Immature natural killer cell (primary cell): ENCODE data around the gene TEKTIP1. TPM values are rescaled to one million over a fixed set of nuclear protein-coding genes. Genes with fewer than 3 reads are reported as not detected.
A peak's percentile ranks its signal among the peaks of the same experiment; 100 is the strongest.

Experiments
- DNase-seq, 3 donors: peaks; one replicate each; pipeline ENCODE4 v3.0.0; 2022; ENCODE audit warnings: mixed read lengths in 1 of 3
- H3K27ac Mint-ChIP-seq, 6 donors: one replicate each; pipeline ENCODE4 v1.8.0; 2020; ENCODE audit warnings: mixed read lengths in 6 of 6, mild to moderate bottlenecking in 5 of 6, inconsistent platforms in 4 of 6, moderate library complexity in 3 of 6
- H3K27me3 Mint-ChIP-seq, 3 donors: one replicate each; pipeline ENCODE4 v1.8.0; 2020 to 2021; ENCODE audit warnings: low read depth in 3 of 3, mild to moderate bottlenecking in 3 of 3, mixed read lengths in 3 of 3, moderate library complexity in 3 of 3, inconsistent platforms in 1 of 3
- H3K36me3 Mint-ChIP-seq, 3 donors: one replicate each; pipeline ENCODE4 v1.8.0; 2020; ENCODE audit warnings: mixed read lengths in 3 of 3, inconsistent platforms in 2 of 3, mild to moderate bottlenecking in 2 of 3
- H3K4me1 Mint-ChIP-seq, 2 donors: one replicate each; pipeline ENCODE4 v1.8.0; 2020; ENCODE audit warnings: inconsistent platforms in 2 of 2, mild to moderate bottlenecking in 2 of 2, mixed read lengths in 2 of 2, moderate library complexity in 1 of 2
- H3K4me3 Mint-ChIP-seq, 5 donors: one replicate each; pipeline ENCODE4 v1.8.0; 2020; ENCODE audit warnings: mild to moderate bottlenecking in 5 of 5, mixed read lengths in 5 of 5, inconsistent platforms in 3 of 5, moderate library complexity in 3 of 5
- H3K9me3 Mint-ChIP-seq, 6 donors: one replicate each; pipeline ENCODE4 v1.8.0; 2020; ENCODE audit warnings: mild to moderate bottlenecking in 6 of 6, mixed read lengths in 6 of 6, inconsistent platforms in 4 of 6, moderate library complexity in 3 of 6
- polyA plus RNA-seq, 3 donors: library from polyadenylated mRNA; unstranded; fragments of 300-500 nt; fragmentation: Illumina TruSeq; gene quantifications; one replicate each; pipeline ENCODE4 v1.2.3, GENCODE V29; 2021

Gene TEKTIP1
- not detected for polyA plus RNA-seq

GRCh38 chr19:3538965-3539755, at the start of gene TEKTIP1:
Gene TEKTIP1 (plus strand): TSS chr19:3539174. CDS start chr19:3539178, 4 bp downstream.
- H3K27me3 Mint-ChIP-seq, result peaks cover 0 to 2% (median 0%) of the 10 kb centered on the region in 3 donors
- no peak within 1 kb of the TSS for H3K4me3 Mint-ChIP-seq
- no peaks in the 10 kb centered on the region for H3K4me1 Mint-ChIP-seq
- DNase-seq, result no peak
- H3K9me3 Mint-ChIP-seq, result peaks cover 0 to 3% (median 0%) of the 10 kb centered on the region in 6 donors
- peak within 1 kb of the TSS in 1 of 6 donors; percentile 46 for H3K27ac Mint-ChIP-seq
- H3K36me3 Mint-ChIP-seq, result peaks cover 0 to 4% (median 3%) of the 10 kb centered on the region in 3 donors

GRCh38 chr19:3491396-3492119, 47.4 kb upstream of the TEKTIP1 start:
- H3K4me1 Mint-ChIP-seq, result no peaks in the 10 kb centered on the region
- H3K36me3 Mint-ChIP-seq, result peaks cover 0 to 7% (median 0%) of the 10 kb centered on the region in 3 donors
- no peak for DNase-seq
- H3K27me3 Mint-ChIP-seq, result peaks cover 0 to 3% (median 0%) of the 10 kb centered on the region in 3 donors
- H3K4me3 Mint-ChIP-seq, result no peak overlapping the region
- H3K27ac Mint-ChIP-seq, result no peak overlapping the region
- H3K9me3 Mint-ChIP-seq, result no peaks in the 10 kb centered on the region

GRCh38 chr19:3492131-3492839, 46.7 kb upstream of the TEKTIP1 start:
- DNase-seq, result no peak
- no peaks in the 10 kb centered on the region for H3K9me3 Mint-ChIP-seq
- no peak overlapping the region for H3K4me3 Mint-ChIP-seq
- H3K27ac Mint-ChIP-seq, result no peak overlapping the region
- H3K4me1 Mint-ChIP-seq, result peaks cover 3 to 4% of the 10 kb centered on the region in 2 donors
- peaks cover 0 to 12% (median 0%) of the 10 kb centered on the region in 3 donors for H3K36me3 Mint-ChIP-seq
- H3K27me3 Mint-ChIP-seq, result peaks cover 0 to 1% (median 0%) of the 10 kb centered on the region in 3 donors

- Mint-ChIP-seq H3K36me3 (peaks cover 0 to 12% (median 0%) of the 10 kb centered on the region in 3 donors), H3K9me3 (peaks cover 0 to under 1% (median 0%) of the 10 kb centered on the region in 6 donors), H3K27me3 (peaks cover 0 to 2% (median 2%) of the 10 kb centered on the region in 3 donors), H3K27ac (no peak overlapping the region), H3K4me3 (no peak overlapping the region), H3K4me1 (peaks cover 3 to 5% of the 10 kb centered on the region in 2 donors)
- no peak for DNase-seq
These were observed 46.1 kb upstream of the TEKTIP1 start for GRCh38 chr19:3492919-3493318.

- Mint-ChIP-seq H3K27me3 (peaks cover 0 to 5% (median 4%) of the 10 kb centered on the region in 3 donors), H3K4me1 (peaks cover 3 to 5% of the 10 kb centered on the region in 2 donors), H3K9me3 (peaks cover 0 to 1% (median 0%) of the 10 kb centered on the region in 6 donors), H3K4me3 (no peak overlapping the region), H3K36me3 (peaks cover 0 to 12% (median 0%) of the 10 kb centered on the region in 3 donors), H3K27ac (no peak overlapping the region)
- no peak for DNase-seq
These were observed 45.3 kb upstream of the TEKTIP1 start for GRCh38 chr19:3493651-3494050.

GRCh38 chr19:3494051-3494450, 44.9 kb upstream of the TEKTIP1 start:
- Mint-ChIP-seq H3K36me3 (peaks cover 0 to 12% (median 0%) of the 10 kb centered on the region in 3 donors), H3K9me3 (peaks cover 0 to 1% (median 0%) of the 10 kb centered on the region in 6 donors), H3K4me1 (peaks cover 4 to 8% of the 10 kb centered on the region in 2 donors), H3K27me3 (peaks cover 0 to 5% (median 4%) of the 10 kb centered on the region in 3 donors), H3K27ac (no peak overlapping the region), H3K4me3 (no peak overlapping the region)
- DNase-seq, result no peak

GRCh38 chr19:3494559-3494958, 44.4 kb upstream of the TEKTIP1 start:
- H3K4me3 Mint-ChIP-seq, result no peak overlapping the region
- H3K9me3 Mint-ChIP-seq, result peaks cover 0 to 1% (median 0%) of the 10 kb centered on the region in 6 donors
- peaks cover 7 to 12% of the 10 kb centered on the region in 2 donors for H3K4me1 Mint-ChIP-seq
- peaks cover 1 to 6% (median 5%) of the 10 kb centered on the region in 3 donors for H3K27me3 Mint-ChIP-seq
- H3K36me3 Mint-ChIP-seq, result peaks cover 0 to 12% (median 0%) of the 10 kb centered on the region in 3 donors
- no peak for DNase-seq
- H3K27ac Mint-ChIP-seq, result no peak overlapping the region

GRCh38 chr19:3496392-3497273, 42.3 kb upstream of the TEKTIP1 start:
- H3K4me3 Mint-ChIP-seq, result no peak overlapping the region
- H3K36me3 Mint-ChIP-seq, result peaks cover 0 to 12% (median 0%) of the 10 kb centered on the region in 3 donors
- peak overlapping the region in 1 of 6 donors; percentile 18 for H3K27ac Mint-ChIP-seq
- peaks cover 17 to 19% (median 18%) of the 10 kb centered on the region in 3 donors for H3K27me3 Mint-ChIP-seq
- H3K9me3 Mint-ChIP-seq, result peaks cover 0 to 1% (median 0%) of the 10 kb centered on the region in 6 donors
- peaks cover 20 to 27% of the 10 kb centered on the region in 2 donors for H3K4me1 Mint-ChIP-seq
- no peak for DNase-seq

GRCh38 chr19:3497757-3498520, 41.0 kb upstream of the TEKTIP1 start:
- no peak for DNase-seq
- peaks cover 20 to 27% of the 10 kb centered on the region in 2 donors for H3K4me1 Mint-ChIP-seq
- H3K36me3 Mint-ChIP-seq, result peaks cover 0 to 12% (median 0%) of the 10 kb centered on the region in 3 donors
- H3K27ac Mint-ChIP-seq, result peak overlapping the region in 3 of 6 donors; percentile 1 to 51 (median 10)
- H3K27me3 Mint-ChIP-seq, result peaks cover 17 to 19% (median 18%) of the 10 kb centered on the region in 3 donors
- peak overlapping the region in 2 of 5 donors; percentile 12 to 18 for H3K4me3 Mint-ChIP-seq
- peaks cover 0 to 1% (median 0%) of the 10 kb centered on the region in 6 donors for H3K9me3 Mint-ChIP-seq

GRCh38 chr19:3499738-3500428, 39.1 kb upstream of the TEKTIP1 start:
- Mint-ChIP-seq H3K27ac (peak overlapping the region; percentile 96 to 99 (median 98)), H3K4me1 (peaks cover 22 to 27% of the 10 kb centered on the region in 2 donors), H3K9me3 (peaks cover 0 to 1% (median 0%) of the 10 kb centered on the region in 6 donors), H3K4me3 (peak overlapping the region; percentile 86 to 96 (median 92)), H3K36me3 (peaks cover 0 to 12% (median 0%) of the 10 kb centered on the region in 3 donors), H3K27me3 (peaks cover 17 to 19% (median 18%) of the 10 kb centered on the region in 3 donors)
- no peak for DNase-seq

GRCh38 chr19:3500429-3501101, 38.4 kb upstream of the TEKTIP1 start, which contains the start of gene DOHH:
Gene DOHH (minus strand): TSS chr19:3500674. CDS start chr19:3496814, 3,860 bp downstream.
- H3K27me3 Mint-ChIP-seq, result peaks cover 19 to 22% (median 20%) of the 10 kb centered on the region in 3 donors
- peak within 1 kb of the TSS; percentile 86 to 96 (median 92) for H3K4me3 Mint-ChIP-seq
- peaks cover 0 to 8% (median 0%) of the 10 kb centered on the region in 3 donors for H3K36me3 Mint-ChIP-seq
- DNase-seq, result peak; percentile 93 to 95 (median 95)
- peak within 1 kb of the TSS; percentile 96 to 99 (median 98) for H3K27ac Mint-ChIP-seq
- H3K9me3 Mint-ChIP-seq, result peaks cover 0 to 1% (median 0%) of the 10 kb centered on the region in 6 donors
- H3K4me1 Mint-ChIP-seq, result peaks cover 25 to 30% of the 10 kb centered on the region in 2 donors
